Erythroblast (primary cell): ENCODE data around the gene SCN8A.

Experiments used
- GATA1 ChIP-seq: IDR thresholded peaks from 2 replicates; pipeline ENCODE4 v1.6.1; 2011; ENCODE audit warnings: low read depth, mild to moderate bottlenecking, control low read depth, low read length, moderate library complexity
- POLR2A ChIP-seq: IDR thresholded peaks from 2 replicates; pipeline ENCODE4 v1.6.1; 2011; ENCODE audit warnings: mild to moderate bottlenecking, low read length

GRCh38 chr12:51744235-51744634 lies 153.2 kb downstream of the SCN8A start:
- no peak for TF ChIP-seq POLR2A
- TF ChIP-seq GATA1, result no peak
